ENCODE measurements around the gene PPP3R1.

- TF ChIP-seq CTCF (IDR thresholded peaks at IDR 0.05 in 4 of 5, conservative IDR thresholded peaks at IDR 0.05 in 1 of 5) = no peak
- no peak for TF ChIP-seq POLR2A (IDR thresholded peaks at IDR 0.05)
Observed at GRCh38 chr2:68234405-68234804, 17.9 kb downstream of the PPP3R1 start.
